ENCODE results near the gene NMT2. TPM values are rescaled to one million over a fixed set of nuclear protein-coding genes. Genes with fewer than 3 reads are reported as not detected.
A peak's percentile ranks its signal among the peaks of the same experiment; 100 is the strongest.

The NMT2 gene
- total RNA-seq, 1 experiment from 2014 or later: 14.3 TPM

- Histone ChIP-seq H3K9me3 (ENCODE audit: control insufficient read depth, insufficient read depth, low read depth, low read length) (no peaks in the 10 kb centered on the region), H3K4me1 (ENCODE audit: control insufficient read depth, insufficient read depth, low read length) (0 out of 2 replicates have a peak, but pooled peaks cover 1% of the 10 kb centered on the region), H3K36me3 (ENCODE audit: control insufficient read depth, insufficient read depth, low read length) (no peaks in the 10 kb centered on the region), H3K27me3 (ENCODE audit: control insufficient read depth, insufficient read depth, low read length) (no peaks in the 10 kb centered on the region), H3K4me3 (ENCODE audit: low read depth in 2 of 2, low read length in 2 of 2) (no peak overlapping the region), H3K27ac (ENCODE audit: low read length) (no peak overlapping the region)
- in situ Hi-C loops (cut with HindIII; ENCODE audit: low pct_unique_long_range_greater_than_20kb, low sequenced_read_pairs): no loop called here
- intact Hi-C loops (cut with micrococcal nuclease; ENCODE audit: unreplicated experiment): no loop called here
- DNase-seq (ENCODE audit: low read depth, low spot score): no peak
- ChIA-PET CTCF (no interaction called here), POLR2A (no interaction called here)
- no TSS peak for BruUV-seq (replicated peaks)
- no peak for ATAC-seq
- TF ChIP-seq POLR2AphosphoS5 (IDR thresholded peaks at IDR 0.05; ENCODE audit: low read depth, low read length) (no peak), SIN3A (IDR thresholded peaks at IDR 0.05; ENCODE audit: borderline replicate concordance, insufficient read depth, low read depth, low read length) (no peak), CTCF (IDR thresholded peaks at IDR 0.05) (no peak), TCF7L2 (IDR thresholded peaks at IDR 0.05; ENCODE audit: low read depth, low read length) (no peak), REST (IDR thresholded peaks at IDR 0.05; ENCODE audit: insufficient read depth in 1 of 2, low read depth in 2 of 2, low read length in 1 of 2) (no peak)
Observed at GRCh38 chr10:15091418-15091817, 77.1 kb downstream of the NMT2 start.

GRCh38 chr10:15088428-15089261 is 79.8 kb downstream of the NMT2 start, which contains the start of gene ACBD7:
Gene ACBD7 (minus strand): TSS chr10:15088776. CDS start chr10:15088728, 48 bp downstream.
- H3K27ac ChIP-seq (ENCODE audit: low read length): no peak within 1 kb of the TSS
- DNase-seq (ENCODE audit: low read depth, low spot score) (no peak), ATAC-seq (peak; percentile 99)
- CTCF ChIA-PET: no interaction called here
- POLR2A ChIA-PET: no interaction called here
- intact Hi-C loops (cut with micrococcal nuclease; ENCODE audit: unreplicated experiment): no loop called here
- in situ Hi-C loops (cut with HindIII; ENCODE audit: low pct_unique_long_range_greater_than_20kb, low sequenced_read_pairs): no loop called here
- no peaks in the 10 kb centered on the region for H3K9me3 ChIP-seq (ENCODE audit: control insufficient read depth, insufficient read depth, low read depth, low read length)
- peak within 1 kb of the TSS; percentile 55 to 59 for H3K4me3 ChIP-seq (ENCODE audit: low read depth in 2 of 2, low read length in 2 of 2)
- TF ChIP-seq CTCF (IDR thresholded peaks at IDR 0.05) (no peak), SIN3A (IDR thresholded peaks at IDR 0.05; ENCODE audit: borderline replicate concordance, insufficient read depth, low read depth, low read length) (peak; percentile 86; the same call in 1 of the 2 replicates)
- peaks cover 4% of the 10 kb centered on the region; the same call in 1 of the 2 replicates for H3K4me1 ChIP-seq (ENCODE audit: control insufficient read depth, insufficient read depth, low read length)
- H3K36me3 ChIP-seq (ENCODE audit: control insufficient read depth, insufficient read depth, low read length): no peaks in the 10 kb centered on the region
- H3K27me3 ChIP-seq (ENCODE audit: control insufficient read depth, insufficient read depth, low read length): no peaks in the 10 kb centered on the region
- BruUV-seq (replicated peaks): no TSS peak

Measured in Panc1 (cell line).